GM12878 (cell line): Measurements from ENCODE around the gene ZC3H15. TPM values are rescaled to one million over a fixed set of nuclear protein-coding genes. Genes with fewer than 3 reads are reported as not detected.

Experiments used
- CEBPB ChIP-seq, 2 experiments: fragments of 150-350 bp in 1 of 2; IDR thresholded peaks; 2 replicates each; pipeline ENCODE4 v1.6.1; 2012 to 2014; ENCODE audit warnings: low read depth in 2 of 2, low read length in 2 of 2, borderline replicate concordance in 1 of 2, inconsistent platforms in 1 of 2
- CEBPZ ChIP-seq: fragments of 150-350 bp; IDR thresholded peaks from 2 replicates; pipeline ENCODE4 v1.6.1; 2016; ENCODE audit warnings: low read depth, low read length
- CUX1 ChIP-seq: IDR thresholded peaks from 2 replicates; pipeline ENCODE4 v1.6.1; 2012; ENCODE audit warnings: improper control_type of control experiment, low read depth, low read length; ENCODE audit not compliant: insufficient replicate concordance
- E2F8 ChIP-seq: fragments of 450-650 bp; IDR thresholded peaks from 2 replicates; pipeline ENCODE4 v1.6.1; 2018; ENCODE audit warnings: mild to moderate bottlenecking, low read depth, moderate library complexity; ENCODE audit not compliant: partially characterized antibody
- HCFC1 ChIP-seq: fragments of 150-350 bp; IDR thresholded peaks from 2 replicates; pipeline ENCODE4 v1.6.1; 2014; ENCODE audit warnings: low read length
- IKZF1 ChIP-seq: fragments of 450-650 bp; conservative IDR thresholded peaks from 2 replicates; pipeline ENCODE4 v1.6.1; 2017; ENCODE audit warnings: antibody characterized with exemption, mild to moderate bottlenecking
- IKZF2 ChIP-seq, 2 experiments: fragments of 450-650 bp; IDR thresholded peaks; 2 replicates each; pipeline ENCODE4 v1.6.1; 2017; ENCODE audit warnings: mild to moderate bottlenecking in 2 of 2, moderate library complexity in 2 of 2
- NFIC ChIP-seq: IDR thresholded peaks from 2 replicates; pipeline ENCODE4 v1.6.1; 2012; ENCODE audit warnings: low read depth, mild to moderate bottlenecking, inconsistent platforms, low read length, moderate library complexity
- NR2C1 ChIP-seq: fragments of 450-650 bp; IDR thresholded peaks from 2 replicates; pipeline ENCODE4 v1.6.1; 2017; ENCODE audit warnings: antibody characterized with exemption, mild to moderate bottlenecking, moderate library complexity
- POLR2A ChIP-seq: IDR thresholded peaks from 2 replicates; pipeline ENCODE4 v1.6.1; 2011; ENCODE audit warnings: low read depth, mild to moderate bottlenecking, low read length
- RAD21 ChIP-seq: IDR thresholded peaks from 2 replicates; pipeline ENCODE4 v1.6.1; 2011; ENCODE audit warnings: mild to moderate bottlenecking, low read depth, low read length, moderate library complexity; ENCODE audit not compliant: insufficient read depth
- SMAD5 ChIP-seq: IDR thresholded peaks from 2 replicates; pipeline ENCODE4 v1.6.1; 2016; ENCODE audit warnings: antibody characterized with exemption, low read depth
- SPI1 ChIP-seq: IDR thresholded peaks from 2 replicates; pipeline ENCODE4 v1.6.1; 2011; ENCODE audit warnings: low read depth, mild to moderate bottlenecking, low read length, moderate library complexity, borderline replicate concordance; ENCODE audit not compliant: insufficient read depth
- USF1 ChIP-seq: IDR thresholded peaks from 2 replicates; pipeline ENCODE4 v1.6.1; 2011; ENCODE audit warnings: borderline replicate concordance, low read depth, mild to moderate bottlenecking, moderate library complexity, mixed read lengths, low read length; ENCODE audit not compliant: insufficient read depth; ENCODE audit errors: extremely low read length
- polyA plus RNA-seq, 11 experiments: library from polyadenylated mRNA; depleted of rRNA in 4 of 11; unstranded in 6 of 11; stranded (reverse) in 5 of 11; fragments of >200 nt; fragmentation: Nextera tagmentation in 4 of 11; fragmentation: Illumina TruSeq in 1 of 11; extraction: Ambion mirVana in 4 of 11; extraction: Trizol in 1 of 11; gene quantifications; 1 replicate in 1 of 11; 2 replicates in 10 of 11; pipeline versions ENCODE4 v1.2.1 to v1.2.3, GENCODE V29; 2011 to 2016; ENCODE audit warnings: inconsistent platforms in 2 of 11, missing spikeins in 2 of 11, low read depth in 1 of 11
- total RNA-seq, 4 experiments: library from RNA; depleted of rRNA in 3 of 4; stranded (reverse); fragments of >200 nt in 3 of 4; fragmentation: Illumina TruSeq in 1 of 4; extraction: Trizol in 1 of 4; gene quantifications; 2 replicates each; pipeline versions ENCODE4 v1.2.1 to v1.2.3, GENCODE V29; 2013 to 2021

The ZC3H15 gene
- total and polyA plus RNA-seq, 10 of the 15 experiments (the other 5 are each of a cell fraction or from before 2014, with no cell fraction given), result 51.5 to 152 (median 123) TPM

- peak; percentile 19 for TF ChIP-seq E2F8
- TF ChIP-seq RAD21, result no peak
- TF ChIP-seq SMAD5, result peak; percentile 94
- TF ChIP-seq CUX1, result no peak
- TF ChIP-seq CEBPB (IDR thresholded peaks at IDR 0.05; ENCODE audit: borderline replicate concordance in 1 of 2, low read depth in 2 of 2, low read length in 2 of 2), result no peak
- TF ChIP-seq CEBPZ, result no peak
- TF ChIP-seq SPI1, result 0 out of 2 replicates have a peak, but pooled peaks have one; percentile 13
- TF ChIP-seq HCFC1, result peak; percentile 67; the same call in 1 of the 2 replicates
- TF ChIP-seq NFIC, result peak; percentile 23
- peak; percentile 97 for TF ChIP-seq POLR2A
- peak; percentile 37 for TF ChIP-seq USF1
- TF ChIP-seq NR2C1, result peak; percentile 95
- TF ChIP-seq IKZF2 (IDR thresholded peaks at IDR 0.05), result peak in 1 of 2 experiments; percentile 43; a peak in 2 of 4 replicates
- peak; percentile 90 for TF ChIP-seq IKZF1
These were observed at the start of gene ZC3H15 (continued) for GRCh38 chr2:186485871-186486650.
